GM18873 (cell line): ENCODE data around the gene TBC1D10A.

ENCODE experiments used
- ATAC-seq: cut with Tn5 transposase; IDR thresholded peaks from one replicate; pipeline ENCODE4 v1.9.1; 2021; ENCODE audit warnings: mild to moderate bottlenecking, moderate library complexity, moderate number of reproducible peaks; ENCODE audit not compliant: unreplicated experiment, low FRiP score

Gene TBC1D10A

DNA sequence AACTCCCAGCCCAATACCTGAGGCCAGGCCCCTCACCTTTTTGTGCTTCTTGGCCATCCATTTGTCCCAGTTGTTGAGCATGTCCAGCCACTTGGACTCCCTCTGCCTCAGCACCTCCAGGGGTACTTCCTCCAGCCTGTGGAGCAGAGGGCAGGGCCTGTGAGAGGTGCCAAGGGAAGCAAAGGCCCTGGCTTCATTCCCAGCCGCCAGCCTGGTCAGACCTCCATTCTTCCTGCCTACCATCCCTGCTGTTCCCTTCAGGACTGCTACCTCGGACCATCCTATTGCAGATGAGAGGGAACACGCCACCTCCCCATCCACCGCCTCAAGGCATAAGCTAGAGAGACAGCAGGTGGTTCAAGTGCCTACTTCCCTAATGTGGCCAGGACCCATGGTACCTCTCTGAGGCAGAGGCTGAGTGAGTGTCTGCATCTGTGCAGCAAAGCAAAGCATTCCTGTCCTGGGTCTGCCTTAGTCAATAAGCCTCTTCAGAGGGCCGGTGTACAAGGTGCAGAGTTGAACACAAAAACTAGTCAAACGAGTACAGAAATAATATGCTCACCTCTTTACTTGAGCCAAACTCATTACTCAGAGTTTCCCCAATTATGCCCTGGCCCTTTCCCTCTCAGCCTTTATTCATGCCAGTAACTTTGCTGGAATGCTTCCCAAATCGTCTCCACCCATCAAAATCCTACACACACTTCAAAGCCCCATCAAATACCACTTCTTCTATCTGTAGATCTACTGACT is 22.1 kb downstream of the TBC1D10A start:
- no peak for ATAC-seq

- no peak for ATAC-seq
These were observed 24.0 kb downstream of the TBC1D10A start for GRCh38 chr22:30302810-30303138.

DNA sequence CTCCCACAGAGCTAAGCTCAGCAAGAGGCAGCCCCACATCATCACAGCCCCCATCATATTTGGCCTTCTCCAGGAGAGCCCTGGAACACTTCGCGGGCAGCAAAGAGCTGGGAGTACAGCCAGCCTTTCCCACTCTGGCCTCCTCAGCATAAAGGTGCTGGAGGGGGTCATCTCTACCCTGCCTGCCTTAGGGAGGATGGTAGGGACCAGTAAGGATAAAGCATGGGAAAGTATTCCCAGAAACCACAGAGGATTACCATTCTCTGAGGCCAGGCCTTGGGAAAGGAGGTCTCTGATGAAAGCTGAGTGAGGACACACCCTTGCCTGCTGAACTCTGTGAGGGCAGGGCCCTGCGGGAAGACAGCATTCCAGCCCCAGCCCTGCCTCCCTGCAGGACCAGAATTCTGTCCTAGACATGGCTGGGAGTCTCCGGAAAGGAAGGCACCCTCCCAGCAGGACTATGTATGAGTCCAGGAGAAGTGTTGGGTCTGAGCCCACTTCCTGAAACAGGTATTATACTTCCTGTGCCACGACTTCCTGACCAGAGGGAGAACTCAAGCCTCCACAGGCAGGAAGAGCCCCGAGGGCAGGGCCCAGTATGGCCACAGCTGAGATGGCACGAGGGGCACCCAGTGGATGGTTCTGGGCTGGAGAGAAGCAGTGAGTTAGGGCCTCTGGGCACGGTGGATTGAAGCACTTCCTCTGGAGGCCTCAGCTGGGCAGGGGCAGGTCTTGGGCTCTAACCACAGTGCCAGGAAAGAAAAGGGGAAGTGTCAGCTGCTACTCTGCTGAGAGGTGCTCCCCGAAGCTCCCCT is 24.5 kb downstream of the TBC1D10A start:
- no peak for ATAC-seq

DNA sequence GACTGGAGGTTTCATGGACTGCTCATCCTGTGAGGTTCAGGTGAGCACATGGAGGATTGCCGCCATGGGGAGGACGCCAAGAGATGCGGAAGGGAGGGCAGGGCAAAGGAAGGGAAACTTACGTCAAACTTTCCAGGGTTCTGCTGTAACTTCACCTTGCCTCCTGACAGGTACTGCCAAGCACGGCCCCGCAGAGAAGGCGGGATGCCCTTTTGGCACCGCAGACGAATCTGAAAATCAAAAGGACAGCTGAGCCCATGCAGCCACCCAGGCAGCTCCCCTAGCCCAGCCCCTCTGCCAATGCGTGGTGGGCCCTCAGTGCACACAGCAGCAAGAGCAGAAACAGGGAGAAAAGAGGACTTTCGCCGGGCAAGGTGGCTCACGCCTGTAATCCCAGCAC is 27.4 kb downstream of the TBC1D10A start:
- no peak for ATAC-seq

GRCh38 chr22:30297991-30298701 is 28.6 kb downstream of the TBC1D10A start:
- no peak for ATAC-seq

GRCh38 chr22:30297276-30297990 is 29.3 kb downstream of the TBC1D10A start:
- ATAC-seq: no peak

DNA sequence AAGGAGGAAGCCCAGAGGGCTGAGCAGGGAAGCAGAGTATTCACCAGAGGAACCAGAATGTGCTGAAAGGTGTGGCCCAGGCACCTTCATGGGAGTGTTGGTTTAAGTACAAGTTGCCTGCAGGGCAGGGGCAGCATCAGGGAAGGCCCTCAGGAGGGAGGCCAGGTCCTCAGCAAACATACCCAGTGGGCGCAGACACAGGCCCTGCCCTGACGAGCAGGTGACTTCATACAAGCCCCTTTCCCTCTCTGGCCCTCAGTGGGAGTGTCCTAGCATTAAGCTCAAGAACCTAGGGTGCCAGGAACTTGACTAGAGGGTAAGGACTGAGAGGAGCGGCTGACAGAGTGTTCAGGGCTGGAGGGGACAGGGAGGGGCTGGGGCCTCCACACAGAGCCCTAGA is 29.9 kb downstream of the TBC1D10A start:
- no peak for ATAC-seq

DNA sequence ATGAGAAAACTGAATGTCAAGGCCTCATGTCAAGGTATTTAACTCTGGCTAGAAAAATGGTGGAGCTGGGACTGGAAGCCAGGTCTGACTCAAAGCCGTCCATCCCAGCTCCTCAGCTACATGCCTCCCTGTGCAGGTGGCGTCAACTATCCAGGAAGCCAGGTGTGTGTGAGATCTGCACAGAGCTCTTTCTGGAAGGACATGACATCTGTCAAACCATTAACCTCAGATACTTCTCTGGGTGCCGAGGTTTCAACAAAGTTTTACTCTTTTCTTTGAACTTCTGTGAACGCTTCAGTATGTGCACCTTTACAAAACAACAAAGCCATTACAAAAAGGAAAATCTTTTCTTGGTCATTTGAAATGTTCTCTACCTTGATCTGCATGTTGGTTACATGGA is 30.4 kb downstream of the TBC1D10A start:
- no peak for ATAC-seq

GRCh38 chr22:30295576-30295975 is 31.2 kb downstream of the TBC1D10A start:
- no peak for ATAC-seq

- no peak for ATAC-seq
These were observed 31.9 kb downstream of the TBC1D10A start for GRCh38 chr22:30294830-30295229.

DNA sequence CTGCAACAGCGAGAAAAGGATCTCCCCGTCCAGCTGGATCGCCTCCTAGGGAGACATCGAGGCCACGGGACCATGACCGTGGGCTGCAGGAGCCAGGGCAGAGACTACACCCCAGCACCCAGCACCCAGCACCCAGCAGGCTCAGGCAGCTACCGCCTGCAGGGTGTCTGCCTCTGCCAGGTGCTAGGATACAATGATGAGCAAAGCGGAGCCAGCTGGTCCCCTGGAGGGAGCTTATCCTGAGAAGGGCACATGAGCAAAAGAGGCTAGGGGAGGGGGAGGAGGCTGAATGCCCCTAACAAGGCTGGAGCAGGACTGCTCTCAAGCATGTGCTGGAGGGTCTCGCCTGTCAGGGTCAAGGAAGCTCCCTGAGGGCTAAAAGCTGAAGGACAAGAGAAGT is 32.7 kb downstream of the TBC1D10A start:
- no peak for ATAC-seq

DNA sequence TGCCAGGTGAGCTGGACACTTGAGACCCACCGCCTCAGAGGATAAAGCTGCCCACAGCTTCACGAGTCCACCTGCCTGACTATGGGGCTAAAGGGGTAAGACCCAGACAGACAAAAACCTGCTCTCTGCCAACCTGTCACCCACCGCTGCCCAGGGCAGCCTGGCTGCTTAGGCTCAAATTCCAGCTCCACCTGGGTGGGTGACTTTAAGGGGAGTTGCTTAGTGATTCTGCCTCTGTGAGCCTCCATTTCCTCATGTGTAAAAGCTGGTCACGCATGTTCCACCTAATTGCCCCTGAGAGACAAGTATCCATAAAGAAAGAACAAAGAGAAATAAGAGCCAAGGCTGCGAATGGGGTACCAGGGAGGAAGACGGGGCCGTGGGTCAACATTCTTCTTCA is 33.7 kb downstream of the TBC1D10A start:
- no peak for ATAC-seq

DNA sequence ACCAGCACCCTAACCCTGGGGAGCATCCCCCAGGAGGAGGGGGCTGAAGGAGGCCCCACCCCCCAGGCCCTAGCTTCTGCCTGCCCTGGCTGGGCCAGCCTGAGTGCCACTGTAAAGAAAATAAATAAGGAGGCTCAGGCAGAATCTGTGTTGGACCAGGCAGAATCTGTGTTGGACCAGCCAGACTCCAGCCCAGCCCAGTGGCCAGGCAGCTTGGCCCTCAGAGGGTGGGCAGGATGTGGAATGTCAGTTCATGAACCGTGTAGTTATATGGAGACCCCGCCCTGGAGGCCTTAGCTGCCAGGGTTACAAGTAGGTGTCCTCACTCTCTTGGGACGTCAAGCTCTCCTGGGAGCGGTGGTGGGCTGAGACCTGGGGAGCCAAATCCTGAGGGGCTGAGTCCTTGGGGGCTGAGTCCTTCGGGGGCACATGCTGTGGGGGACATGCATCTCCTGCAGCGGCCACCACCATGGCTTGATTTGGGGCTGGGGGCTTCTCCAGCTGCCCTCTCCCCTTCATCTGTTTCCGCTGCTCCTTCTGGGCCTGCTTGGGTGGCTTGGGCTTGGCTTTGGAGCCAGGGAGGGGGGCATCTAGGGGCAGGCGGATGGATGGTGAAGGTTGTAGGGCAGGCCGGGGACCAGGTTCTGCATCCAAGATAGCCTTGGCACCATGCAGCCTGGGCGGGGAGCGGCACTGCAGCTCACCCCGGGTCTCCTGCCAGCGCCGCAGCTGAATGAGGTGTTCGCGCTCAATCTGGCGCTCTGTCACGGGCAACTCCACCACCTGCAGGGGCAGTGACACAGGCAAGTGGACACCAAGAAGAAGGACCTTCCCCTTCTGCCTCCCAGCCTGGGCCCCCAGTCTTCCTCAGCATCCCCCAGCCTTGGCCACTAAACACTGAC is 34.4 kb downstream of the TBC1D10A start:
- no peak for ATAC-seq

DNA sequence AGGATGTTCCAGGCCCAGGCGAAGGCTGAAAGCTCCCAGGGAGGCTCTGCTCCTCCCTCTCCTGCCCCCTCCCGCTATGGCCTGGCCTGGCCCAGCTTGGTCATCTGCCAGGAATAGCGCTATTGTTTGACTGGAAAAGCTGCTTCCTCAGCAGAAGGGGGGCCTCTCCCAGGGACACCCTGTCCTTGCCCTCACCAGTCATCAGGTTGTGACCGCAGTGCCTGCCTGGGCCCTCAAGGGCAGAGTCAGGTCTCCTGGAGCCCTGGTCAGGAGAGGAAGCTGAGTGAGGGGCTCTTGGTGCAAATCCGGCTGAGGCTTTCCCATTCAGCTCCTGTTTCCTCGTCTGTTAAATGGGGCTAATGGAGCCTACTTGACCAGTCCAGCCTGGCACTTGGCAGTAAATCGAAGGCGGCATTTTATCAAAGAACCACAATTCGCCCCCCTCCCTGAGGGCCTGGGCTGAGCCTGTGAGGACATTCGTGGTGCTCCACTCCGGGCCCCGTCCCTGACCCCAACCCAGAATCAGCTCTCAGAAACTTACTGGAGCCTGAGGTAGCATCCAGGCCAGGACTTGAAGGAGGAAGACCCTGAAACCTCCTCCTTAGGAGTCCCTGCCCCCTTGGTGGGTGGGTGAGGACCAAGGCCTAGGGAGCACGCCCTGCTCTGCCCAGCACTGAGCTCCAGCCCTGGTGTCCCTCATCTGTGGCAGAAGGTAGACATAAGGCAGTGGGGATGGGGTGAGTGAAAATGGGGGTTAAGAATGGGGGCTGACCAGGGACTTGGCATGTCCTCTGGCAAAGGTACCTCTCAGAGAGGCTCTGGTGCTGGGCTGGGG is 35.5 kb downstream of the TBC1D10A start:
- no peak for ATAC-seq

GRCh38 chr22:30290342-30291057 is 36.2 kb downstream of the TBC1D10A start:
- no peak for ATAC-seq

DNA sequence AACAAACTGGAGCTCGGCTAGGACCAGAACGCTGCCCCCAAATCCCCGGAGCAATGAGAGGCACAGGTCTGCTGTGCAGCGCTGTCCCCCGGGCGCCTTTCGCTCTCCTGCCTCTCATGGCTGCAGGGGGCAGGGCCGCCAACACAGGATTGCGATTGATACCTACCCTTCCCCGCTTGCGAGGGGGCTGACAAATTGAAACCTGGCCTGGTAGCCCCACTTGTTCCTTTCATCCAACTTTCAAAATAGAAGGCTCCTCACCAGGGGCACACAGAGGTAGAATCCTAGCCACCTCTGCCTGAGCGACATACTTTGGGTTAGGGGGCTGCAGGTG is 36.8 kb downstream of the TBC1D10A start:
- ATAC-seq: peak; percentile 5

GRCh38 chr22:30289141-30289979 is 37.4 kb downstream of the TBC1D10A start, which contains the start of gene CASTOR1:
TSS of gene CASTOR1 (minus strand) at chr22:30289505. CDS start at chr22:30289497, 8 bp downstream.
- ATAC-seq: peak; percentile 53
